Liver (tissue), 3 donors: Measurements from ENCODE around the gene EHD4.

ENCODE experiments used
- FOXA1 ChIP-seq: IDR thresholded peaks from 2 replicates; pipeline ENCODE4 v1.6.1; 2016; ENCODE audit warnings: antibody characterized with exemption
- JUND ChIP-seq, 2 donors: IDR thresholded peaks; 2 replicates each; pipeline ENCODE4 v1.6.1; 2016; ENCODE audit warnings: antibody characterized with exemption in 2 of 2
- NR2F2 ChIP-seq: IDR thresholded peaks from 2 replicates; pipeline ENCODE4 v1.6.1; 2016; ENCODE audit warnings: antibody characterized with exemption
- RAD21 ChIP-seq, 2 donors: IDR thresholded peaks; 2 replicates each; pipeline ENCODE4 v1.6.1; 2016; ENCODE audit warnings: antibody characterized with exemption in 2 of 2, mild to moderate bottlenecking in 2 of 2
- REST ChIP-seq: IDR thresholded peaks from 2 replicates; pipeline ENCODE4 v1.6.1; 2016; ENCODE audit warnings: antibody characterized with exemption, mild to moderate bottlenecking
- TF ChIP-seq, protein P1 (sequence below): fragments of 150-350 bp; IDR thresholded peaks from 2 replicates; pipeline ENCODE4 v1.5.1; 2017; ENCODE audit warnings: improper control_type of control experiment, low read depth, low read length; ENCODE audit not compliant: missing input control
- TF ChIP-seq, protein P2 (sequence below): IDR thresholded peaks from 2 replicates; pipeline ENCODE4 v1.6.1; 2016; ENCODE audit warnings: antibody characterized with exemption
- donor health status: healthy.
- donor health status: healthy.

DNA sequence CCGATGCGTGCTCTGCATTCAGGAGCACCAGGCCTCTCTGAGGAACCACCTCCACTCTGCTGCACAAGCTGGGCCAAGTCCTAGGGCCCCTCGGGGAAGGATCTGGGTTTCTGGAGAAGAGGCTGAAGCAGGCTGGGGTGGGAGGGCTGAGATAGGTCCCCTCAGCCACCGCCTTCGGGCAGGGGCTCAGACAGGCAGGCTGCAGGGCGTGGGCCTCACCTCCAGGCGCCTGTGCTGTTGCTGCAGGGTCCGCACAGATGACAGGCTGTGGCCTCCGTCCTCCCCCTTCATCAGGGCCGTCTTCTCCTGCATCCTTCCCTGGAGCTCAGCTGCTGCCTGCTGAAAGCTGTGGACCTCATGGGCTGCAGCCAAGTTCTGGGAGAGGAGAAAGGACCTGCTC, 118.5 kb downstream of the EHD4 start:
- TF ChIP-seq NR2F2 (no peak), JUND (IDR thresholded peaks at IDR 0.05) (no peak), FOXA1 (no peak), REST (no peak), RAD21 (IDR thresholded peaks at IDR 0.05) (no peak)
- TF ChIP-seq, protein P1, sequence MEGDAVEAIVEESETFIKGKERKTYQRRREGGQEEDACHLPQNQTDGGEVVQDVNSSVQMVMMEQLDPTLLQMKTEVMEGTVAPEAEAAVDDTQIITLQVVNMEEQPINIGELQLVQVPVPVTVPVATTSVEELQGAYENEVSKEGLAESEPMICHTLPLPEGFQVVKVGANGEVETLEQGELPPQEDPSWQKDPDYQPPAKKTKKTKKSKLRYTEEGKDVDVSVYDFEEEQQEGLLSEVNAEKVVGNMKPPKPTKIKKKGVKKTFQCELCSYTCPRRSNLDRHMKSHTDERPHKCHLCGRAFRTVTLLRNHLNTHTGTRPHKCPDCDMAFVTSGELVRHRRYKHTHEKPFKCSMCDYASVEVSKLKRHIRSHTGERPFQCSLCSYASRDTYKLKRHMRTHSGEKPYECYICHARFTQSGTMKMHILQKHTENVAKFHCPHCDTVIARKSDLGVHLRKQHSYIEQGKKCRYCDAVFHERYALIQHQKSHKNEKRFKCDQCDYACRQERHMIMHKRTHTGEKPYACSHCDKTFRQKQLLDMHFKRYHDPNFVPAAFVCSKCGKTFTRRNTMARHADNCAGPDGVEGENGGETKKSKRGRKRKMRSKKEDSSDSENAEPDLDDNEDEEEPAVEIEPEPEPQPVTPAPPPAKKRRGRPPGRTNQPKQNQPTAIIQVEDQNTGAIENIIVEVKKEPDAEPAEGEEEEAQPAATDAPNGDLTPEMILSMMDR, result no peak
- TF ChIP-seq, protein P2, sequence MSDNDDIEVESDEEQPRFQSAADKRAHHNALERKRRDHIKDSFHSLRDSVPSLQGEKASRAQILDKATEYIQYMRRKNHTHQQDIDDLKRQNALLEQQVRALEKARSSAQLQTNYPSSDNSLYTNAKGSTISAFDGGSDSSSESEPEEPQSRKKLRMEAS, result no peak
